SU-DHL-6 (cell line): ENCODE data around the gene THTPA.

Experiments
- H2AFZ ChIP-seq: fragments of 200-600 bp; sonication (generic); 2 replicates; pipeline ENCODE4 v1.6.1; 2014; ENCODE audit warnings: low read depth, mild to moderate bottlenecking, moderate library complexity, mixed read lengths, antibody characterized with exemption, low read length; ENCODE audit not compliant: severe bottlenecking
- H3F3A ChIP-seq: fragments of 200-600 bp; shearing (Covaris generic); 2 replicates; pipeline ENCODE4 v1.6.0; 2016; ENCODE audit warnings: antibody characterized with exemption, mild to moderate bottlenecking; ENCODE audit not compliant: insufficient read depth
- H3K27ac ChIP-seq: fragments of 200-600 bp; sonication (generic); 2 replicates; pipeline ENCODE4 v1.5.1; 2016; ENCODE audit warnings: low read depth, mild to moderate bottlenecking, low read length, moderate library complexity, mixed read lengths
- H3K27me3 ChIP-seq: fragments of 200-600 bp; sonication (generic), shearing (Covaris generic); 2 replicates; pipeline ENCODE4 v1.6.0; 2014; ENCODE audit warnings: mild to moderate bottlenecking, low read length
- H3K36me3 ChIP-seq: fragments of 200-600 bp; sonication (generic); 2 replicates; pipeline ENCODE4 v1.6.1; 2014; ENCODE audit warnings: mild to moderate bottlenecking, low read length, mixed read lengths
- H3K4me2 ChIP-seq: fragments of 300-600, 200-600 bp; shearing (Covaris generic), sonication (generic); 2 replicates; pipeline ENCODE4 v1.6.0; 2014; ENCODE audit warnings: low read length, low read depth, mild to moderate bottlenecking; ENCODE audit not compliant: poor library complexity, severe bottlenecking
- H3K4me3 ChIP-seq: fragments of 200-600 bp; sonication (generic); 2 replicates; pipeline ENCODE4 v1.5.1; 2014; ENCODE audit warnings: antibody characterized with exemption, low read length, mild to moderate bottlenecking, mixed read lengths; ENCODE audit not compliant: insufficient read depth, poor library complexity, severe bottlenecking
- H3K79me2 ChIP-seq: fragments of 200-600 bp; sonication (generic); 2 replicates; pipeline ENCODE4 v1.6.1; 2014; ENCODE audit warnings: mild to moderate bottlenecking, low read length, moderate library complexity; ENCODE audit not compliant: insufficient read depth
- H3K9ac ChIP-seq: fragments of 200-600 bp; sonication (generic); 2 replicates; pipeline ENCODE4 v1.7.0; 2014; ENCODE audit warnings: mild to moderate bottlenecking, low read length
- H3K9me2 ChIP-seq: fragments of 200-600 bp; sonication (generic); replicated peaks from 2 replicates; pipeline ENCODE4 v1.6.1; 2014; ENCODE audit warnings: low read length; ENCODE audit not compliant: insufficient read depth
- H3K9me3 ChIP-seq: fragments of 200-600 bp; sonication (generic); 2 replicates; pipeline ENCODE4 v1.6.1; 2014; ENCODE audit warnings: low read length, mixed read lengths; ENCODE audit not compliant: insufficient read depth
- H4K20me1 ChIP-seq: fragments of 200-600 bp; sonication (generic); 2 replicates; pipeline ENCODE4 v1.6.1; 2014; ENCODE audit warnings: low read depth, mild to moderate bottlenecking, antibody characterized with exemption, low read length, moderate library complexity, mixed read lengths
- CTCF ChIP-seq: fragments of 200-600 bp; sonication (generic); IDR thresholded peaks from one replicate; pipeline ENCODE4 v1.5.1; 2017; ENCODE audit warnings: antibody characterized with exemption, mild to moderate bottlenecking, low read length, moderate library complexity; ENCODE audit not compliant: insufficient read depth, poor library complexity, severe bottlenecking
- EZH2phosphoT487 ChIP-seq: fragments of 200-600 bp; sonication (generic), shearing (Covaris generic); conservative IDR thresholded peaks from 2 replicates; pipeline ENCODE4 v1.6.1; 2018; ENCODE audit warnings: mild to moderate bottlenecking, antibody characterized with exemption, low read length, moderate library complexity, mixed read lengths

Gene THTPA

GRCh38 chr14:23579311-23579630 is 23.2 kb downstream of the THTPA start:
- no peak overlapping the region for H3K27ac ChIP-seq
- H3F3A ChIP-seq = no peaks in the 10 kb centered on the region
- H3K79me2 ChIP-seq = no peaks in the 10 kb centered on the region
- no peaks in the 10 kb centered on the region for H3K36me3 ChIP-seq
- no peaks in the 10 kb centered on the region for H4K20me1 ChIP-seq
- no peak overlapping the region for H3K9ac ChIP-seq
- H3K27me3 ChIP-seq = no peaks in the 10 kb centered on the region
- no peaks in the 10 kb centered on the region for H3K9me2 ChIP-seq
- no peaks in the 10 kb centered on the region for H3K9me3 ChIP-seq
- no peak overlapping the region for H3K4me2 ChIP-seq
- no peak for TF ChIP-seq EZH2phosphoT487
- no peak for TF ChIP-seq CTCF
- no peak overlapping the region for H3K4me3 ChIP-seq
- no peak overlapping the region for H2AFZ ChIP-seq

GRCh38 chr14:23579739-23580138 is 23.7 kb downstream of the THTPA start:
- H3K36me3 ChIP-seq = no peaks in the 10 kb centered on the region
- H3K4me2 ChIP-seq = no peak overlapping the region
- H3K9me3 ChIP-seq = no peaks in the 10 kb centered on the region
- no peak overlapping the region for H3K27ac ChIP-seq
- no peaks in the 10 kb centered on the region for H3K79me2 ChIP-seq
- H2AFZ ChIP-seq = no peak overlapping the region
- no peaks in the 10 kb centered on the region for H4K20me1 ChIP-seq
- no peaks in the 10 kb centered on the region for H3K27me3 ChIP-seq
- no peak for TF ChIP-seq CTCF
- TF ChIP-seq EZH2phosphoT487 = no peak
- no peaks in the 10 kb centered on the region for H3F3A ChIP-seq
- no peak overlapping the region for H3K4me3 ChIP-seq
- H3K9ac ChIP-seq = no peak overlapping the region
- H3K9me2 ChIP-seq = no peaks in the 10 kb centered on the region

DNA sequence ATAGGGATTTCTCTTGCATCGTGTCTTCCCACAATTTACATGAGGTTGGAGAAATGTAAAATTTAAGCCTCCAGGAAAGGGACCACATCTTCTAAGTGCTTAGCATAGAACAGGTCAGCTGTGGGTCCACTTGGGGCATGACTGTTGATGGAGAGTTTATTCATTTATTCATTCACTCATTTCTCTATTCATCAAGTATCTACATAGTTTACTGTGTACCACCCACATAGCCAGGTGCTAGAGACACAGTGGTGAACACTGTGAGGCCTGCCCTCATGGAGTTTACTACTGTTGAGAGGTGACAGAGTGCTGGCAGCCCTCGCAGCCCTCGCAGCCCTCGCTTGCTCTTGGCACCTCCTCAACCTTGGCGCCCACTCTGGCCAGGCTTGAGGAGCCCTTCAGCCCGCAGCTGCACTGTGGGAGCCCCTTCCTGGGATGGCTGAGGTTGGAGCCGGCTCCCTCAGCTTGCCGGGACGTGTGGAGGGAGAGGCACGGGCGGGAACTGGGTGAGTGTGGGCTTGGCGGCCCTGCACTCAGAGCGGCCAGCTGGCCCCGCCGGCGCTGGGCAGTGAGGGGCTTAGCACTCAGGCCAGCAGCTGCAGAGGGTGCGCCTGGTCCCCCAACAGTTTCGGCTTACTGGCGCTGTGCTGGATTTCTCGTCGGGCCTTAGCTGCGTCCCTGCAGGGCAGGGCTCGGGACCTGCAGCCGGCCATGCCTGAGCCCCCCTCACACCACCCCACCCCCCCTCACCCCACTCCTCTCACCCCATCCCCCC is 24.3 kb downstream of the THTPA start:
- H2AFZ ChIP-seq = no peak overlapping the region
- H4K20me1 ChIP-seq = no peaks in the 10 kb centered on the region
- no peak overlapping the region for H3K27ac ChIP-seq
- H3K79me2 ChIP-seq = no peaks in the 10 kb centered on the region
- H3K4me2 ChIP-seq = no peak overlapping the region
- no peaks in the 10 kb centered on the region for H3K36me3 ChIP-seq
- no peaks in the 10 kb centered on the region for H3K9me3 ChIP-seq
- H3K9me2 ChIP-seq = no peaks in the 10 kb centered on the region
- no peak overlapping the region for H3K4me3 ChIP-seq
- H3K9ac ChIP-seq = no peak overlapping the region
- H3K27me3 ChIP-seq = no peaks in the 10 kb centered on the region
- TF ChIP-seq EZH2phosphoT487 (no peak), CTCF (no peak)
- no peaks in the 10 kb centered on the region for H3F3A ChIP-seq
